NCI-H524 treated with DMSO at 0.1 percent for 48 hours (cell line): ENCODE measurements around the gene MAST4.

Experiments
- DNase-seq: peaks from one replicate; lab custom pipeline; 2025; lab: John Stamatoyannopoulos, UW

The MAST4 gene

GRCh38 chr5:66697796-66698564, 101.8 kb downstream of the MAST4 start:
- DNase-seq: no peak

- DNase-seq: no peak
Measured at GRCh38 chr5:66701244-66701643, 105.1 kb downstream of the MAST4 start.

GRCh38 chr5:66702426-66702825, 106.2 kb downstream of the MAST4 start:
- no peak for DNase-seq

GRCh38 chr5:66704790-66705425, 108.7 kb downstream of the MAST4 start:
- no peak for DNase-seq

GRCh38 chr5:66708368-66708767, 112.2 kb downstream of the MAST4 start:
- DNase-seq: no peak

- no peak for DNase-seq
Measured at GRCh38 chr5:66710557-66711088, 114.4 kb downstream of the MAST4 start.

GRCh38 chr5:66713998-66714397, 117.8 kb downstream of the MAST4 start:
- no peak for DNase-seq

GRCh38 chr5:66717455-66718373, 121.5 kb downstream of the MAST4 start:
- peak; percentile 69 for DNase-seq

GRCh38 chr5:66718374-66719002, 122.3 kb downstream of the MAST4 start:
- no peak for DNase-seq

- no peak for DNase-seq
Measured at GRCh38 chr5:66720780-66721179, 124.6 kb downstream of the MAST4 start.

GRCh38 chr5:66722686-66723085, 126.5 kb downstream of the MAST4 start:
- no peak for DNase-seq

GRCh38 chr5:66724349-66725139, 128.4 kb downstream of the MAST4 start:
- no peak for DNase-seq

GRCh38 chr5:66727630-66728029, 131.4 kb downstream of the MAST4 start:
- no peak for DNase-seq

GRCh38 chr5:66728049-66728448, 131.9 kb downstream of the MAST4 start:
- no peak for DNase-seq

GRCh38 chr5:66737096-66737495, 140.9 kb downstream of the MAST4 start:
- no peak for DNase-seq

GRCh38 chr5:66738136-66738535, 141.9 kb downstream of the MAST4 start:
- DNase-seq: no peak

GRCh38 chr5:66739021-66739420, 142.8 kb downstream of the MAST4 start:
- DNase-seq: no peak

- DNase-seq: no peak
Measured at GRCh38 chr5:66739951-66740350, 143.8 kb downstream of the MAST4 start.

- no peak for DNase-seq
Measured at GRCh38 chr5:66741394-66741793, 145.2 kb downstream of the MAST4 start.

- DNase-seq: no peak
Measured at GRCh38 chr5:66742083-66742895, 146.1 kb downstream of the MAST4 start.
